Left ventricle myocardium inferior (tissue), 1 donor: ENCODE results near the gene SH3PXD2A. TPM values are rescaled to one million over a fixed set of nuclear protein-coding genes. Genes with fewer than 3 reads are reported as not detected.

ENCODE experiments used
- DNase-seq: peaks from one replicate; pipeline ENCODE4 v3.0.0-alpha.2; 2020
- H3K27ac ChIP-seq: fragments of 200-600 bp; replicated peaks from 2 replicates; pipeline ENCODE4 v1.8.0; 2021
- H3K27me3 ChIP-seq: fragments of 200-600 bp; 2 replicates; pipeline ENCODE4 v1.8.0; 2021; ENCODE audit warnings: low read depth
- H3K36me3 ChIP-seq: fragments of 200-600 bp; 2 replicates; pipeline ENCODE4 v1.8.0; 2021
- H3K4me1 ChIP-seq: fragments of 200-600 bp; 2 replicates; pipeline ENCODE4 v1.8.0; 2021
- H3K4me3 ChIP-seq: fragments of 200-600 bp; 2 replicates; pipeline ENCODE4 v1.8.0; 2021; ENCODE audit warnings: mild to moderate bottlenecking, moderate library complexity
- H3K9me3 ChIP-seq: fragments of 200-600 bp; replicated peaks from 2 replicates; pipeline ENCODE4 v1.8.0; 2021
- CTCF ChIP-seq: fragments of 200-600 bp; IDR thresholded peaks from 2 replicates; pipeline ENCODE4 v1.8.0; 2021; ENCODE audit warnings: antibody characterized with exemption, mild to moderate bottlenecking, borderline replicate concordance
- intact Hi-C: fragments of 100-400 bp; cut with micrococcal nuclease; formaldehyde crosslinking; loops from one replicate; pipeline ENCODE4 v1.11.0; 2022
- total RNA-seq: library from RNA; stranded (reverse); fragmentation: NEBNext Ultra II Directional; extraction: Animal tissue kit (Norgen Biotek cat#: 25700); gene quantifications from one replicate; pipeline ENCODE4 v1.2.1, GENCODE V29; 2021
- donor health status: DM: no; HTN: yes; CAD: no; lungs with severe emphysema.

SH3PXD2A gene
- total RNA-seq, 1 donor from 2014 or later = 34.4 TPM

DNA sequence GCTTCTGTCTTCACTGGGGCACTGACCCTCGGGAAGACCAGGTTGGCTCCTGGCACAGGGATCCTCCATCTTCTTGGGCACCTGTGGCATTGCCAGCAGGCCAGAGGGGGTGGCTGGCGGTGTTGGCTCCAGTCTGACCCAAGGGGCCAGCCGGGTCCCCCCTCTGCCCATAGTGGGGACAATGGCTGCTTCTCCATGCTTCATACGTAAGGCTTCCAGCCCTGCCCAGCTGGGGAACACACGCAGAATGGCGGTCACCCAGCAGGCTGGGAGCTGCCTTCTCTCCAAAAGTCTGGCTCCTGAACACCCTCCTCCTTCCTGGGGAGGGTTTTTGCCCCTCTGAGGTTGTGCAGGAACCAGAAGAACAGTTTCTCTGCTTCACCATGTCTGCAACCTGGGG, 255.1 kb downstream of the SH3PXD2A start:
- Histone ChIP-seq H3K36me3 (peaks cover 37% of the 10 kb centered on the region), H3K27ac (no peak overlapping the region), H3K4me1 (peaks cover 25% of the 10 kb centered on the region), H3K4me3 (no peak overlapping the region), H3K9me3 (no peaks in the 10 kb centered on the region), H3K27me3 (no peaks in the 10 kb centered on the region)
- TF ChIP-seq CTCF = no peak
- DNase-seq = no peak
- intact Hi-C loops = no loop called here

DNA sequence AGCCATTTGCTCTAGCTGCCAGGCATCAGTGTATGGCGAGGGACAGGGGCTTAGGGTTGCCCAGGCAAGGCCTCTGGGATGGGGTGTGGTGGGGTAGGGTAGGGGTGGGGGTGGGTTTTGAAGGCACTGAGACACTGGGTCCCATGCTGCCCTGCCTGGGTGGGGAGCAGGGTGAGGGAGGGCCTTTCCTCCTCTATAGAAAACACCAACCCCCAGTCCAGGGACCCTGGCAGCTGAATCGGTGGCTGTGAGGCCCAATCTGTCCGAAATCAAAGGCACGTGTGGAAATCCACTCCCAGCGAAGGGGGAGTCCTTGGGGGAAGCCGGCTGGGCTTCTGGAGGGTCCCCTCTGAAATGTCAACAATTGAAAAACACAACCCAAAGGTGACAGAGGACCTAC, 255.5 kb downstream of the SH3PXD2A start:
- no peaks in the 10 kb centered on the region for H3K27me3 ChIP-seq
- peaks cover 37% of the 10 kb centered on the region for H3K36me3 ChIP-seq
- no peak for DNase-seq
- H3K9me3 ChIP-seq = no peaks in the 10 kb centered on the region
- TF ChIP-seq CTCF = no peak
- no peak overlapping the region for H3K4me3 ChIP-seq
- intact Hi-C loops = loop anchor here (5.0 kb wide), 1 partner anchor 87 kb away; no protein-coding TSS in a partner anchor
- H3K4me1 ChIP-seq = peaks cover 25% of the 10 kb centered on the region
- no peak overlapping the region for H3K27ac ChIP-seq

DNA sequence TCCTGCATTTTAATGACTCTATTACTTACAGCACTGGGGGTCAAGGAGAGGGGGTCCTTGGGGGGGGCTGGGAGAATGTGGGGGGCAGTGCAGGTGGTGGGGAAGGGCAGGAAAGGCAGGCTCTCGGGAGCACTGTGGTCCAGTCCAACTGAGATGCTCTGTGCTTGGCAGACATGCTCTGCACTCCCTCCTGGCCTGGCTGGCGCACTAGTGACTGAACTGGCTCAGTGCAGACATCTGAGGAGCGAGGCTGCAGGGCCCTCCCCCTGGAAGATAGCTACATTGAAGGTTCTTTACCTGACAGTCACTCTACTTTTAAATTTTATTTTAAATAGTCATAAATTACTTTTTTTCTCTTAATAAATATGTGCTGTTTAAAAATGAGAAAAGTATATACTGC, 256.2 kb downstream of the SH3PXD2A start:
- Histone ChIP-seq H3K4me3 (no peak overlapping the region), H3K4me1 (peaks cover 25% of the 10 kb centered on the region), H3K9me3 (no peaks in the 10 kb centered on the region), H3K36me3 (peaks cover 32% of the 10 kb centered on the region), H3K27me3 (no peaks in the 10 kb centered on the region), H3K27ac (peak overlapping the region; percentile 40)
- DNase-seq = no peak
- no peak for TF ChIP-seq CTCF
- intact Hi-C loops = loop anchor here (5.0 kb wide), 1 partner anchor 88 kb away; no protein-coding TSS in a partner anchor

GRCh38 chr10:103598654-103599115, 256.7 kb downstream of the SH3PXD2A start:
- Histone ChIP-seq H3K27me3 (no peaks in the 10 kb centered on the region), H3K9me3 (no peaks in the 10 kb centered on the region), H3K4me3 (no peak overlapping the region), H3K27ac (peak overlapping the region; percentile 40), H3K4me1 (peaks cover 25% of the 10 kb centered on the region), H3K36me3 (peaks cover 28% of the 10 kb centered on the region)
- intact Hi-C loops = loop anchor here (5.0 kb wide), 1 partner anchor 89 kb away; no protein-coding TSS in a partner anchor
- TF ChIP-seq CTCF = peak; percentile 71
- no peak for DNase-seq

DNA sequence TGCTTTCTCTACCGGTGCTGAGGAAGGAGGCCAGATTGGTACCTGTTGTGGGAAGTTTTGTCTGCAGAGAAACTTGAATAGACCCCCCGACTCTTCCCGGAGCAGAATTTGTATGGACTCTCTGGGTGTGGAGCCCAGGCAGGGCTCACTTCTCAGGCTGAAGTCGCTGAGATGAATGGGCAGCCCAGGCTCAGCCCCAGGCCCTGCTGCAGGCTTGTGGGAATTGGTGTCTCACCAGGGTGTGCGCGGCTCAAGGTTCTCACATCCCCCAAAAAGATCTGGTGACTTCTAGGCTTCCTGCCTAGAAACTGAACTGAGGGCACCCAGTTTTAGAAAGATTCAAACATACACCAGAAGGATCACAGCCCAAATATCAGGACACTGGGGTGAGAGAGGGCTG, 258.4 kb downstream of the SH3PXD2A start:
- TF ChIP-seq CTCF = no peak
- DNase-seq = no peak
- no peak overlapping the region for H3K4me3 ChIP-seq
- H3K27me3 ChIP-seq = no peaks in the 10 kb centered on the region
- intact Hi-C loops = loop anchor here (5.0 kb wide), 1 partner anchor 90 kb away; no protein-coding TSS in a partner anchor
- H3K27ac ChIP-seq = peak overlapping the region; percentile 22
- no peaks in the 10 kb centered on the region for H3K9me3 ChIP-seq
- peaks cover 25% of the 10 kb centered on the region for H3K4me1 ChIP-seq
- H3K36me3 ChIP-seq = peaks cover 12% of the 10 kb centered on the region
